Activated T-helper 17 cell treated with anti-CD3 and anti-CD28 coated beads, Interleukin-2, amount 50 U/mL, for 72 hours (primary cell): ENCODE data around the gene DDR2. TPM values are rescaled to one million over a fixed set of nuclear protein-coding genes. Genes with fewer than 3 reads are reported as not detected.
"Not testable (repeated sequence)": the region's sequence is repeated elsewhere in the genome, so short reads cannot be mapped to it uniquely, and the experiment has no call there.

Experiments used
- ATAC-seq: fragments of 150-1000 bp; cut with Tn5 transposase; replicated peaks from 2 replicates; pipeline ENCODE4 v1.10.0; 2021; ENCODE audit warnings: mild to moderate bottlenecking, moderate library complexity
- H3K27ac Mint-ChIP-seq: one replicate; pipeline ENCODE4 v1.8.0; 2022; ENCODE audit warnings: mixed read lengths
- H3K27me3 Mint-ChIP-seq: one replicate; pipeline ENCODE4 v1.8.0; 2022; ENCODE audit warnings: mixed read lengths
- H3K36me3 Mint-ChIP-seq: one replicate; pipeline ENCODE4 v1.8.0; 2022; ENCODE audit warnings: low read depth, mild to moderate bottlenecking, mixed read lengths
- H3K4me1 Mint-ChIP-seq: one replicate; pipeline ENCODE4 v1.8.0; 2022; ENCODE audit warnings: mixed read lengths
- H3K4me3 Mint-ChIP-seq: one replicate; pipeline ENCODE4 v1.8.0; 2022; ENCODE audit warnings: mild to moderate bottlenecking, mixed read lengths
- H3K9me3 Mint-ChIP-seq: one replicate; pipeline ENCODE4 v1.8.0; 2022; ENCODE audit warnings: mixed read lengths
- total RNA-seq, 2 donors: library from RNA; stranded (reverse); gene quantifications; one replicate each; pipeline ENCODE4 v1.2.3, GENCODE V29; 2022

Gene DDR2
- total RNA-seq, 2 donors from 2014 or later = 0.34 to 1.7 TPM

DNA sequence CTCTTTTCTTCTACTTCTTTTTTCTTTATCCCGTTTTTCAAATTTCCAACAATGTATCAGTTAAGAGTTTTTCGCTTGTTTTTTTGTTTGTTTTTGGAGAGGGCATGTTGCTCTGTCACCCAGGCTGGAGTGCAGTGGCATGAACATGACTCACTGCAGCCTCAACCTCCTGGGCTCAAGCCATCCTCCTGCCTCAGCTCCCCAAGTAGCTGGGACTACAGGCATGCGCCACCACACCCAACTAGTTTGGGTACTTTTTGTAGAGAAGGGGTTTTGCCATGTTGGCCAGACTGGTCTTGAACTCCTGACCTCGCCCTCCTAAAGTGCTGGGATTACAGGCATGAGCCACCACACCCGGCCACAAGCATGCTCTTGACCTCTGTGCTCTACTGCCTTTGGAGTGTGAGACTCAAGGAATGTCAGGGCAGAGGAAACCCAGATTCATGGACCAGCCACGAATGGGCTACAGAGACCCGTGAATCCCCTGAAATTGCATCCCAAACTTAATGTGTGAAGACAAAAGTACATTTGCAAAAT, 93.1 kb downstream of the DDR2 start:
- no peaks in the 10 kb centered on the region for H3K36me3 Mint-ChIP-seq
- no peaks in the 10 kb centered on the region for H3K4me1 Mint-ChIP-seq
- H3K4me3 Mint-ChIP-seq = no peak overlapping the region
- no peak for ATAC-seq
- no peaks in the 10 kb centered on the region for H3K27me3 Mint-ChIP-seq
- H3K9me3 Mint-ChIP-seq = no peaks in the 10 kb centered on the region
- H3K27ac Mint-ChIP-seq = no peak overlapping the region

GRCh38 chr1:162726555-162726954, 94.3 kb downstream of the DDR2 start:
- H3K36me3 Mint-ChIP-seq = no peaks in the 10 kb centered on the region
- H3K4me3 Mint-ChIP-seq = no peak overlapping the region
- H3K9me3 Mint-ChIP-seq = no peaks in the 10 kb centered on the region
- H3K4me1 Mint-ChIP-seq = no peaks in the 10 kb centered on the region
- no peak for ATAC-seq
- H3K27ac Mint-ChIP-seq = no peak overlapping the region
- H3K27me3 Mint-ChIP-seq = no peaks in the 10 kb centered on the region

DNA sequence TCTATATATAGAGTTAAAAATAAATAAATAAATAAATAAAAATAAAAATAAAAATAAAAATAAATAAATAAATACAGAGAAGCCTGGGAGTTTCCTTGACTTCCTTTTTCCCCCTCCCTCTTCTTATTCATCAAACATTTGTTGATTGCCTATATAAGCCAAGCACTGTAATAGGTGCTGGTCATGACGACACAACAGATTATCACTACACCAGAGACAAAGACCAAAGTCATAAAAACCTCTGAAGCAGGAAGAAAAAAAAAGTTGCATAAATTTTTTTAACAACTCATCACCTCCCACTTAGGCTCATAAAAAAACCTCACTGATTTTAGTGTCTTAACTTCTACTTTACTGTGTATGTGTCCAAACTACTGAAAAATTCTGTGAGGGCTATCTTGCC, 95.2 kb downstream of the DDR2 start:
- ATAC-seq, H3K27ac Mint-ChIP-seq, H3K4me3 Mint-ChIP-seq, H3K4me1 Mint-ChIP-seq, H3K27me3 Mint-ChIP-seq, H3K36me3 Mint-ChIP-seq, H3K9me3 Mint-ChIP-seq: not testable (repeated sequence)

- H3K9me3 Mint-ChIP-seq = no peaks in the 10 kb centered on the region
- H3K27me3 Mint-ChIP-seq = no peaks in the 10 kb centered on the region
- H3K4me3 Mint-ChIP-seq = no peak overlapping the region
- H3K27ac Mint-ChIP-seq = no peak overlapping the region
- no peaks in the 10 kb centered on the region for H3K4me1 Mint-ChIP-seq
- H3K36me3 Mint-ChIP-seq = no peaks in the 10 kb centered on the region
- ATAC-seq = no peak
These were observed 96.3 kb downstream of the DDR2 start for GRCh38 chr1:162728573-162728972.

- not testable (repeated sequence) for ATAC-seq, H3K9me3 Mint-ChIP-seq, H3K36me3 Mint-ChIP-seq, H3K27me3 Mint-ChIP-seq, H3K27ac Mint-ChIP-seq, H3K4me1 Mint-ChIP-seq, H3K4me3 Mint-ChIP-seq
These were observed 97.0 kb downstream of the DDR2 start for GRCh38 chr1:162729195-162729774.

- Mint-ChIP-seq H3K27ac (no peak overlapping the region), H3K36me3 (no peaks in the 10 kb centered on the region), H3K9me3 (no peaks in the 10 kb centered on the region), H3K27me3 (peaks cover 4% of the 10 kb centered on the region), H3K4me3 (no peak overlapping the region), H3K4me1 (no peaks in the 10 kb centered on the region)
- no peak for ATAC-seq
These were observed 99.8 kb downstream of the DDR2 start for GRCh38 chr1:162732094-162732493.

- Mint-ChIP-seq H3K9me3 (no peaks in the 10 kb centered on the region), H3K36me3 (no peaks in the 10 kb centered on the region), H3K4me3 (no peak overlapping the region), H3K4me1 (no peaks in the 10 kb centered on the region), H3K27me3 (peaks cover 4% of the 10 kb centered on the region), H3K27ac (no peak overlapping the region)
- no peak for ATAC-seq
These were observed 100.5 kb downstream of the DDR2 start for GRCh38 chr1:162732566-162733335.

GRCh38 chr1:162733336-162733590, 101.0 kb downstream of the DDR2 start:
- no peaks in the 10 kb centered on the region for H3K9me3 Mint-ChIP-seq
- H3K27ac Mint-ChIP-seq = no peak overlapping the region
- H3K36me3 Mint-ChIP-seq = no peaks in the 10 kb centered on the region
- no peak overlapping the region for H3K4me3 Mint-ChIP-seq
- no peak for ATAC-seq
- no peaks in the 10 kb centered on the region for H3K4me1 Mint-ChIP-seq
- H3K27me3 Mint-ChIP-seq = peaks cover 4% of the 10 kb centered on the region

DNA sequence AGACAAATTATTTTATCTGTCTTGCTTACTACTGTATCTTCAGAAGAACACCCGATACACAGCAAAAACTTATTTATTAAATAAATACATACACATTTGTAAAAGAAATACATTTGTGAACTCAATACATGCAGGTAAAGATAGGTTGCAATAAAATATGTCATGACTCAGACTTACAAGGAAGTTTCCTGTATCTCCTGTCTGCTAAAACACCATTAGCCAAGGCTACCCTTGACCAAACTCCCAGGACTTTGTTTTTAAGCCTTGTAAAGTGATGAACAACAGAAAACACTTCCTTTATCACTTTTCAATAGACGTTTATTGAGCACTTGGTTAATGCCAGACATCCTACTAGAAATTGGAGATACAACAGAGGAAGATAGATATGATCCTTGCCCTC, 101.8 kb downstream of the DDR2 start:
- no peaks in the 10 kb centered on the region for H3K36me3 Mint-ChIP-seq
- H3K27ac Mint-ChIP-seq = no peak overlapping the region
- H3K9me3 Mint-ChIP-seq = no peaks in the 10 kb centered on the region
- H3K4me3 Mint-ChIP-seq = no peak overlapping the region
- no peak for ATAC-seq
- no peaks in the 10 kb centered on the region for H3K4me1 Mint-ChIP-seq
- H3K27me3 Mint-ChIP-seq = peaks cover 4% of the 10 kb centered on the region

GRCh38 chr1:162736184-162736583, 103.9 kb downstream of the DDR2 start:
- ATAC-seq = no peak
- Mint-ChIP-seq H3K36me3 (no peaks in the 10 kb centered on the region), H3K4me1 (no peaks in the 10 kb centered on the region), H3K9me3 (no peaks in the 10 kb centered on the region), H3K27ac (no peak overlapping the region), H3K4me3 (no peak overlapping the region), H3K27me3 (peaks cover 4% of the 10 kb centered on the region)

DNA sequence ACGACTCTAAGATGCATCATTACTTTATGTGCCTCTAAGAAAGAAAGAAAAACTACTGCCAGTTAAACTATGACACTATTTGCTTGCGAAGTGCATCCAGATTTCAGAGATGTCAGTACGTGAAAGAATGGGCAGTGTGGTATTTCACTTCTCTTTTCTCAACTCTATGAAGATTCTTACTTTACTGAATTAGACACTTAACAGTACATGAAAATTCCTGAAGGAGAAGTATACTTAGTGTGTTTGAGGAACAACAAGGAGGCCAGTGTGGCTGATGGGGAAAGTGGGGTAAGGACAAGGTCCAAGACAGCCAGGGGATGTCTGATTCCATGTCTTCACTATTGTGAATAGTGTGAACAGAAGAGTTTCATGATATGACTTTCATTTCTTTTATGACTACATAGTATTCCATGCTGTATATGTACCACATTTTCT, 104.4 kb downstream of the DDR2 start:
- no peak for ATAC-seq
- no peak overlapping the region for H3K4me3 Mint-ChIP-seq
- no peaks in the 10 kb centered on the region for H3K36me3 Mint-ChIP-seq
- no peak overlapping the region for H3K27ac Mint-ChIP-seq
- H3K4me1 Mint-ChIP-seq = no peaks in the 10 kb centered on the region
- H3K9me3 Mint-ChIP-seq = no peaks in the 10 kb centered on the region
- H3K27me3 Mint-ChIP-seq = peaks cover 4% of the 10 kb centered on the region

- ATAC-seq = no peak
- no peaks in the 10 kb centered on the region for H3K9me3 Mint-ChIP-seq
- no peak overlapping the region for H3K4me3 Mint-ChIP-seq
- no peaks in the 10 kb centered on the region for H3K36me3 Mint-ChIP-seq
- no peaks in the 10 kb centered on the region for H3K4me1 Mint-ChIP-seq
- H3K27ac Mint-ChIP-seq = no peak overlapping the region
- no peaks in the 10 kb centered on the region for H3K27me3 Mint-ChIP-seq
These were observed 108.5 kb downstream of the DDR2 start for GRCh38 chr1:162740755-162741154.

DNA sequence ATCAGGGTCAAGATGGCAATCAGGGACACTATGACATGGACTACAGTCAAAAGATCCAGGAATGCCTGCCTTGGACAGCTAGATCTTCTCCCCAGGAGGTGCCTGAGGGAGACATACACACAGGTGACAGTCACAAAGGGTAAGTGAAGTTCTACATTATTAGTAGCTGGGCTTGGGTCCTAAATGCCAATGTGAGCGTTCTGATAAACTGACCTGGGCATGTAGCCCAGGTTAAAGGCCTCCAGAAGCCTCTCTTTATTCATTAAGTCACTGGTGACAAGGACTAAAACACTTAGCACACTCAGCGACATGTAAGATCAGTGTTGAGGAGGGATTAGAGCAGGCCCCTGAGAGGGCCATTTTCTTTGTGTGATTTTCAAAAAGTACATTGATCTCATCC, 109.3 kb downstream of the DDR2 start:
- Mint-ChIP-seq H3K4me1 (no peaks in the 10 kb centered on the region), H3K9me3 (no peaks in the 10 kb centered on the region)
- no peak for ATAC-seq

GRCh38 chr1:162746264-162746942, 114.1 kb downstream of the DDR2 start:
- not testable (repeated sequence) for ATAC-seq, H3K4me1 Mint-ChIP-seq, H3K4me3 Mint-ChIP-seq, H3K36me3 Mint-ChIP-seq, H3K9me3 Mint-ChIP-seq, H3K27me3 Mint-ChIP-seq, H3K27ac Mint-ChIP-seq

More for the DNA sequence above, 109.3 kb downstream of the DDR2 start:
- H3K27ac Mint-ChIP-seq = no peak overlapping the region
- no peak overlapping the region for H3K4me3 Mint-ChIP-seq
- no peaks in the 10 kb centered on the region for H3K27me3 Mint-ChIP-seq
- no peaks in the 10 kb centered on the region for H3K36me3 Mint-ChIP-seq

- ATAC-seq = no peak
- H3K9me3 Mint-ChIP-seq = peaks cover 3% of the 10 kb centered on the region
These were observed 120.9 kb downstream of the DDR2 start for GRCh38 chr1:162753001-162753658.

More at GRCh38 chr1:162753001-162753658, 120.9 kb downstream of the DDR2 start:
- H3K36me3 Mint-ChIP-seq = no peaks in the 10 kb centered on the region
- H3K4me1 Mint-ChIP-seq = no peaks in the 10 kb centered on the region
- H3K27ac Mint-ChIP-seq = no peak overlapping the region
- no peak overlapping the region for H3K4me3 Mint-ChIP-seq
- no peaks in the 10 kb centered on the region for H3K27me3 Mint-ChIP-seq
